ENCODE measurements around the gene EML6. TPM values are rescaled to one million over a fixed set of nuclear protein-coding genes. Genes with fewer than 3 reads are reported as not detected.

Gene EML6
- polyA plus RNA-seq, 4 donors: 0.54 to 6.3 (median 1.1) TPM

DNA sequence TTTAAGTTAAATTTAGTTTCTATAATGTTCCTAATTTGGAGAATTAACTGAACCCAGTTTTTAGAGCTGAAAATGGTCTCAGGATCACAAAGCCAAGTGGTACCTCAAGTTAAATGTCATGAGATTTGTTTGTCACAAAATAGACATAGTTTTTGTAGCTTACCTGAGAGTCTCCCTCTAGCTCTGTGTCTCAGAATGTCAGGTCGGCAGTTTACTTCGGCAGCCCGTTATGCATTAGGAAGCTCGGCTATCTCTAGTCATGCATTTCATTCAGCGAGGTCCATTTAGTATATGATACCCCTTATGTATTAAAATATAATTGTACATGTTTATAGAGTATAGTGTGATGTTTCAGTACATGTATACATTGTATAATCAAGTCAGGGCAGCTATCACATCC lies 155.6 kb downstream of the EML6 start:
- DNase-seq (no peak), FAIRE-seq (no peak)
- Histone ChIP-seq H3K36me3 (ENCODE audit: control insufficient read depth in 3 of 3, insufficient read depth in 2 of 3, low read depth in 1 of 3, low read length in 3 of 3) (no peaks in the 10 kb centered on the region), H3K27ac (ENCODE audit: low read depth in 1 of 3, low read length in 2 of 3) (no peak overlapping the region), H3K4me3 (ENCODE audit: low read depth in 1 of 3, low read length in 3 of 3) (no peak overlapping the region), H3K27me3 (ENCODE audit: control insufficient read depth in 3 of 3, insufficient read depth in 3 of 3, low read length in 3 of 3) (no peaks in the 10 kb centered on the region), H3K9me3 (ENCODE audit: control insufficient read depth in 2 of 2, insufficient read depth in 1 of 2, low read depth in 1 of 2, low read length in 1 of 2) (no peaks in the 10 kb centered on the region), H3K4me1 (ENCODE audit: control insufficient read depth in 3 of 3, insufficient read depth in 2 of 3, low read depth in 1 of 3, low read length in 2 of 3) (peaks cover 0 to 4% (median 0%) of the 10 kb centered on the region in 3 donors)
- whole genome bisulfite sequencing, 3 donors: 85 to 94% (median 93%) methylated on average over 5 of the region's 5 CpGs

DNA sequence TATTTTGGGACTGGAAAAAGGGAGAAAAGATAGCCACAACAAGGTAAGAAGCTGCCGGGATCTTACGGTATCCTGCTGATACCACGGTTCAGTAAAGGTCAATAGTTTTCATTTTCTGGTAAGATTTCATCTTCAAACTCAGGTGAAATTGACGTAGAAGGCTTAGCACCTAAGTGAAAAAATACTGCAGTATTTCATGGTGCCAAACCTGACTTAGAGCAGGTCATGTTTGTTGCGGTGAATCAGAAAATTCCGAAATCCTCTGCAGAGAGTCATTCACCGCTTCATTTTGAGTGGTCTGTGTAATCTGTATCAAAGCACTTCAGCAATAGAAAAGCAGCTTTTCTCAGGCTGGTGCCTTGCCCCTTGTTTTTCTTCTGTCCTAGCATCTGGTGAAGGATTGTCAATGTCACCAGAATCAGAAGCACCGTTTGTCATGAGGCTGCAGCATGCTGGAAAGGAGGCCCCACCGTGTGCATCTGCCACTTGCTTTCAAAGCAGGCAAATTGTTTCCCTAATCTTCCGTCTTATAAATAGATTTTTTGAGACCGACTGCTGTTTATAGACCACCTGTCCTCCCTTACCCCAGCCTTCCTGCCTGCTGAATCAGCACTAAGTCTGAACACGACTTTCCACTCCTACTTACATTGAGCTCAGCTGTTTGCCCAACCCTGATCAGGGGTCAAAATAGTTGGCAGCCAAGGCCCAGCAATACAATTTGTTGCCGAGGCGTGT lies 156.3 kb downstream of the EML6 start:
- peak; percentile 83 to 94 for DNase-seq
- Histone ChIP-seq H3K4me3 (ENCODE audit: low read depth in 1 of 3, low read length in 3 of 3) (no peak overlapping the region), H3K27me3 (ENCODE audit: control insufficient read depth in 3 of 3, insufficient read depth in 3 of 3, low read length in 3 of 3) (no peaks in the 10 kb centered on the region), H3K27ac (ENCODE audit: low read depth in 1 of 3, low read length in 2 of 3) (no peak overlapping the region), H3K4me1 (ENCODE audit: control insufficient read depth in 3 of 3, insufficient read depth in 2 of 3, low read depth in 1 of 3, low read length in 2 of 3) (peaks cover 0 to 4% (median 0%) of the 10 kb centered on the region in 3 donors), H3K9me3 (ENCODE audit: control insufficient read depth in 2 of 2, insufficient read depth in 1 of 2, low read depth in 1 of 2, low read length in 1 of 2) (no peaks in the 10 kb centered on the region), H3K36me3 (ENCODE audit: control insufficient read depth in 3 of 3, insufficient read depth in 2 of 3, low read depth in 1 of 3, low read length in 3 of 3) (no peaks in the 10 kb centered on the region)
- 46 to 59% (median 58%) methylated on average over 14 of the region's 14 CpGs for WGBS, 3 donors
- no peak for FAIRE-seq

DNA sequence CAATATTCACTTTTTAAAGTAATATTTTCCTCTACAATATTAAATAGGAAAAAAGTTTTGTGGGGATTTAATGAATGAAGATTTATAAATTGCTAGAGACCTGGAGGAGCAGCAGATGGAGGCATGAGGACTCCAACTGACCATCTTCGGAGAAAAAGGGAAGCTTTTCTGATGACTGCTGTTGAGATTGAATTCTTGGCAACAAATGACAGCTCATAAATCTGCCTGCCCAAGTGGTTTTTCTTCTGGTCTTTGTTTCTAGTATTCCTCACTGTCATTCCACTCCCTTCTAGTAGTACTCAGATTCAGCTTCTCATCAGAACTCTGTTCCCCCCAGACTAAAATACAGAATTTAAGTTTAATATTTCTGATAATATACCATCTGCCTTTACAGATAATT lies 157.0 kb downstream of the EML6 start:
- 17 to 32% (median 30%) methylated on average over 1 of the region's 1 CpG for WGBS, 3 donors
- no peaks in the 10 kb centered on the region for H3K9me3 ChIP-seq (ENCODE audit: control insufficient read depth in 2 of 2, insufficient read depth in 1 of 2, low read depth in 1 of 2, low read length in 1 of 2)
- FAIRE-seq (no peak), DNase-seq (no peak)
- no peak overlapping the region for H3K4me3 ChIP-seq (ENCODE audit: low read depth in 1 of 3, low read length in 3 of 3)
- H3K27me3 ChIP-seq (ENCODE audit: control insufficient read depth in 3 of 3, insufficient read depth in 3 of 3, low read length in 3 of 3): no peaks in the 10 kb centered on the region
- peak overlapping the region in 2 of 3 donors; percentile 13 to 37 for H3K27ac ChIP-seq (ENCODE audit: low read depth in 1 of 3, low read length in 2 of 3)
- peaks cover 0 to 4% (median 0%) of the 10 kb centered on the region in 3 donors for H3K4me1 ChIP-seq (ENCODE audit: control insufficient read depth in 3 of 3, insufficient read depth in 2 of 3, low read depth in 1 of 3, low read length in 2 of 3)
- H3K36me3 ChIP-seq (ENCODE audit: control insufficient read depth in 3 of 3, insufficient read depth in 2 of 3, low read depth in 1 of 3, low read length in 3 of 3): no peaks in the 10 kb centered on the region

DNA sequence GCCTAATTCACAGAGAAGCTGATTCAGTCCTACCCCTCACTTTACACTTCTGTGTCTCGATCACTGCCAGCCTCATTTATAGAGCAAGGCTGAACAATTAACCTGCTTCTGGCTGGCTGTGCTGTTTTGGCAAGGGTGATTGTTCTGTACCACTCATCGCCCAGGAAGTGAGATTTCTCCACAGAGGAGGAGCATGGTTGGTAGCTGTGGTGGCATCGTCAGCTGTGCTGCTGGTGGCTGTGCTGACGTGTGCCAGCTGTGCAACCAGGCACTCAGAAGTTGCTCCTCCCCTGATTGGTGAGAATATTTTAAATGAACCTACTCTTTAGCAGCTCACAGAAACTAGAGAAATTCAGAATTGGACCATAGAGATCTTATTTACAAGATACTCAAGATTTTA lies 158.3 kb downstream of the EML6 start:
- Histone ChIP-seq H3K36me3 (ENCODE audit: control insufficient read depth in 3 of 3, insufficient read depth in 2 of 3, low read depth in 1 of 3, low read length in 3 of 3) (no peaks in the 10 kb centered on the region), H3K27me3 (ENCODE audit: control insufficient read depth in 3 of 3, insufficient read depth in 3 of 3, low read length in 3 of 3) (no peaks in the 10 kb centered on the region), H3K27ac (ENCODE audit: low read depth in 1 of 3, low read length in 2 of 3) (no peak overlapping the region), H3K4me1 (ENCODE audit: control insufficient read depth in 3 of 3, insufficient read depth in 2 of 3, low read depth in 1 of 3, low read length in 2 of 3) (peaks cover 0 to 4% (median 0%) of the 10 kb centered on the region in 3 donors), H3K4me3 (ENCODE audit: low read depth in 1 of 3, low read length in 3 of 3) (no peak overlapping the region), H3K9me3 (ENCODE audit: control insufficient read depth in 2 of 2, insufficient read depth in 1 of 2, low read depth in 1 of 2, low read length in 1 of 2) (no peaks in the 10 kb centered on the region)
- DNase-seq (no peak), FAIRE-seq (no peak)
- 82 to 92% (median 83%) methylated on average over 4 of the region's 4 CpGs for WGBS, 3 donors

DNA sequence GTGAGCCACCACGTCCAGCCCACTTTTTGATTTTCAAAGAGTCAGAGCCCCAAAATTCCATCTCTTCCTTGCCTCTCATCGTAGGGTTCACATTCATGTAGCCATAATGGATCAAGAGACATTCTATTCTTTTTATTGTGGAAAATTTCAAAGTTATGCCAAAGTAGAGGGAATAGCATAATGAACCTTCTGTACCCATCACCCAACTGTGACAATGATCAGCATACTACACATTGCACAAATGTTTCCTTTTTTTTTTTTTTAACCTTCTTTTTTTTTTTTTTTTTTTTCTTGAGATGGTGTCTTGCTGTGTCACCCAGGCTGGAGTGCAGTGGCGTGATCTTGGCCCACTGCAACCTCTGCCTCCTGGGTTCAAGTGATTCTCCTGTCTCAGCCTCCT lies 162.4 kb downstream of the EML6 start:
- Histone ChIP-seq H3K9me3 (ENCODE audit: control insufficient read depth in 2 of 2, insufficient read depth in 1 of 2, low read depth in 1 of 2, low read length in 1 of 2) (no peaks in the 10 kb centered on the region), H3K4me3 (ENCODE audit: low read depth in 1 of 3, low read length in 3 of 3) (no peak overlapping the region), H3K27ac (ENCODE audit: low read depth in 1 of 3, low read length in 2 of 3) (no peak overlapping the region), H3K4me1 (ENCODE audit: control insufficient read depth in 3 of 3, insufficient read depth in 2 of 3, low read depth in 1 of 3, low read length in 2 of 3) (peaks cover 0 to 2% (median 0%) of the 10 kb centered on the region in 3 donors), H3K27me3 (ENCODE audit: control insufficient read depth in 3 of 3, insufficient read depth in 3 of 3, low read length in 3 of 3) (no peaks in the 10 kb centered on the region), H3K36me3 (ENCODE audit: control insufficient read depth in 3 of 3, insufficient read depth in 2 of 3, low read depth in 1 of 3, low read length in 3 of 3) (no peaks in the 10 kb centered on the region)
- WGBS, 3 donors: 79 to 98% (median 87%) methylated on average over 3 of the region's 3 CpGs
- DNase-seq: no peak
- FAIRE-seq: no peak

DNA sequence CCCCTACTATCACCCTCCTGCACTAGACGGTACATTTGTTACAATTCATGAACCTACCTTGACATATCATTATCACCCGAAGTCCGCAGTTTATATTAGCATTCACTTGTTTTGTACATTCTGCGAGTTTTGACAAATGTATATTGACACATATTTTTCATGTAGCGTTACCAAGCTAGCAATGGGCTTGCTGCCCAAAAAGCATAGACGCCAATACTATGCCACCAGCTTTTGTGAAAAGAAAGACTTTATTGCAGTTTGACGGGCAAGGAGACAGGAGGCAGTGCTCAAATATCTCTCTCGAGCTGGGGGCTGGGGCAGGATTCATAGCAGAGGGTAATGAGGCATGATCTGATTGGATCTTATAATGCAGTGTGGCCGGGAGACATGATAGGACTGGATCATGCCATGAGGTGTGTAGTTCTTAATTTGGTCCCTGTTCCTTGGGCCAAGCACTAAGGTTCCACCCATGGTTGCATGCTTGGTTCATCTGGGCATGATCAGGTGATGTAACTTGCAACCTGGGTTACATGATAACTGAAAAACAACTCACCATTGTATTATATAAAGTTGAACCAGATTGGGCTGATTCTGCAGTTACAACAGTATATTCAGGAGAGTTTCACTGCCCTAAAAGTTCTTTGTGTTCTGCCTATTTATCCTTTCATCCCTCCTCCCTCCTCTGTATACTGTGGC lies 164.5 kb downstream of the EML6 start:
- no peak overlapping the region for H3K27ac ChIP-seq (ENCODE audit: low read depth in 1 of 3, low read length in 2 of 3)
- no peaks in the 10 kb centered on the region for H3K27me3 ChIP-seq (ENCODE audit: control insufficient read depth in 3 of 3, insufficient read depth in 3 of 3, low read length in 3 of 3)
- no peaks in the 10 kb centered on the region for H3K9me3 ChIP-seq (ENCODE audit: control insufficient read depth in 2 of 2, insufficient read depth in 1 of 2, low read depth in 1 of 2, low read length in 1 of 2)
- H3K4me1 ChIP-seq (ENCODE audit: control insufficient read depth in 3 of 3, insufficient read depth in 2 of 3, low read depth in 1 of 3, low read length in 2 of 3): peaks cover 0 to 2% (median 0%) of the 10 kb centered on the region in 3 donors
- WGBS, 3 donors: 82 to 89% (median 82%) methylated on average over 9 of the region's 9 CpGs
- H3K4me3 ChIP-seq (ENCODE audit: low read depth in 1 of 3, low read length in 3 of 3): no peak overlapping the region
- no peaks in the 10 kb centered on the region for H3K36me3 ChIP-seq (ENCODE audit: control insufficient read depth in 3 of 3, insufficient read depth in 2 of 3, low read depth in 1 of 3, low read length in 3 of 3)
- FAIRE-seq (no peak), DNase-seq (no peak)

DNA sequence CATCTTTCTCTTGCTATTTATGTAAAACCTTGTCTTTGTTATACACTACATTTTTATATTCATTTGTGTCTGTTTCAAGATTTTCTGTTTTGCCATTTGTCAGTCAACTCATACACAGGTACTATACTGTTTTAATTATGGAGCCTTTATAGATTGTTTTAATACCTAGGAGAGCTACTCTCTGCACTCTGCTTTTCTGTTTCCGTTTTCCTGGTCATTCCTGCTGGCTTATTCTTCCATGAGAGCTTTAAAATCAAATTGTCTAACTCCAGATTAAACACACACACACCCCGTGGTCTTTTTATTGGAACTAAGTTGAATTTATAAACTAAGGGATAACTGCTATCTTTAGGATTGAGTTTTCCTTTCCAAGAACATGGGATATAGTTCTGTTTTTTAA lies 165.6 kb downstream of the EML6 start:
- no peaks in the 10 kb centered on the region for H3K27me3 ChIP-seq (ENCODE audit: control insufficient read depth in 3 of 3, insufficient read depth in 3 of 3, low read length in 3 of 3)
- H3K27ac ChIP-seq (ENCODE audit: low read depth in 1 of 3, low read length in 2 of 3): no peak overlapping the region
- no peaks in the 10 kb centered on the region for H3K36me3 ChIP-seq (ENCODE audit: control insufficient read depth in 3 of 3, insufficient read depth in 2 of 3, low read depth in 1 of 3, low read length in 3 of 3)
- no peaks in the 10 kb centered on the region for H3K9me3 ChIP-seq (ENCODE audit: control insufficient read depth in 2 of 2, insufficient read depth in 1 of 2, low read depth in 1 of 2, low read length in 1 of 2)
- WGBS, 3 donors: 72 to 81% (median 80%) methylated on average over 2 of the region's 2 CpGs
- DNase-seq (no peak), FAIRE-seq (no peak)
- peaks cover 0 to 2% (median 0%) of the 10 kb centered on the region in 3 donors for H3K4me1 ChIP-seq (ENCODE audit: control insufficient read depth in 3 of 3, insufficient read depth in 2 of 3, low read depth in 1 of 3, low read length in 2 of 3)
- H3K4me3 ChIP-seq (ENCODE audit: low read depth in 1 of 3, low read length in 3 of 3): no peak overlapping the region

DNA sequence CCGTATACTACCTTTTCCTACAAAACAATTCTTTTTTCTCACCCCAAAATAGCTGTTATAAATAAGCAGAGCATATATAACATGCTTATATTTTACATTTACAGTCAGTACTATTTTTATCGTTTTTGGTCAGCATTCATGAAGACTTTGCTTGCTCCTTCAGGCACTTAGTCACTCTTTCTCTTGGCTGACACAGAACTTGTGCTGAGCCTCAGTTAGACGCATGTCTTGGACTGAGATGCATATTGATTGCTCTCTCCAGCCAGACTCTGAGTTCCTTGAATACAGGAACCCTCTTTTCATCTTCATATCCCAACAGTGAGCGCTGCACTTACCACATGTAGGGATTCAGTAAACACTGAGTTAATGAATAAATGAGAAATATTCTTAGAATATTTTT lies 168.4 kb downstream of the EML6 start:
- FAIRE-seq: no peak
- WGBS, 3 donors: 75 to 82% (median 81%) methylated on average over 4 of the region's 4 CpGs
- no peaks in the 10 kb centered on the region for H3K36me3 ChIP-seq (ENCODE audit: control insufficient read depth in 3 of 3, insufficient read depth in 2 of 3, low read depth in 1 of 3, low read length in 3 of 3)

More for the DNA sequence above, 168.4 kb downstream of the EML6 start:
- H3K27ac ChIP-seq (ENCODE audit: low read depth in 1 of 3, low read length in 2 of 3): no peak overlapping the region
- peaks cover 0 to 2% (median 0%) of the 10 kb centered on the region in 3 donors for H3K4me1 ChIP-seq (ENCODE audit: control insufficient read depth in 3 of 3, insufficient read depth in 2 of 3, low read depth in 1 of 3, low read length in 2 of 3)
- no peak overlapping the region for H3K4me3 ChIP-seq (ENCODE audit: low read depth in 1 of 3, low read length in 3 of 3)
- H3K9me3 ChIP-seq (ENCODE audit: control insufficient read depth in 2 of 2, insufficient read depth in 1 of 2, low read depth in 1 of 2, low read length in 1 of 2): peaks cover 0 to 17% of the 10 kb centered on the region in 2 donors
- no peaks in the 10 kb centered on the region for H3K27me3 ChIP-seq (ENCODE audit: control insufficient read depth in 3 of 3, insufficient read depth in 3 of 3, low read length in 3 of 3)
- no peak for DNase-seq

All from small intestine (tissue), 7 donors.